Measurements from ENCODE around the gene TAS2R30. TPM values are rescaled to one million over a fixed set of nuclear protein-coding genes. Genes with fewer than 3 reads are reported as not detected.

TAS2R30 gene
- total and polyA plus RNA-seq, 2 donors (not counting 1 experiment from before 2014, with no cell fraction given), result 0.08 to 4.0 TPM

DNA sequence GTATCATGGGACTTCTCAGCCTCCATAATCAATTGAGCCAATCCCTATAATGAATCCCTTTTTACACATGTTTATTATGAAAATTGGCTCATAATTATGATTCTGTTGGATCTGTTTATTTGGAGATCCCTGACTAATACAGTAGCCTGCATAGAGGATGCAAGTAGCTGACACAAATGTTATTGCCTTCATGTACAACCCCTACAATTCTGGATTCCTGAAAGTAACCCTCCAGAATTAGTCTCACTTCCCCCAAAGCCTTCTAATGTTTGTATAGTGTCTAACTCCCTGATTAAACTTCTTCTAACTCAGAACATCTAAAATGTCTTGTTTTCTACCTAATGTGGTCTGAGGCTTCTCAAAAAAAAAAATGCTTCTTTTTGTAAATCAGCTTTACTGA is 29.9 kb upstream of the TAS2R30 start:
- no peak overlapping the region for H3K4me3 ChIP-seq (replicated peaks in 1 of 4; ENCODE audit: control extremely low read depth in 1 of 4, insufficient read depth in 1 of 4, low read depth in 3 of 4, low read length in 4 of 4)
- H3K4me1 ChIP-seq (ENCODE audit: control insufficient read depth, extremely low read depth, insufficient read depth, low read length), result no peaks in the 10 kb centered on the region
- no peak overlapping the region for H2AFZ ChIP-seq (ENCODE audit: low read length)
- no peaks in the 10 kb centered on the region for H3K27me3 ChIP-seq (ENCODE audit: control insufficient read depth, insufficient read depth, low read length)
- H3K4me2 ChIP-seq (ENCODE audit: extremely low read depth, insufficient read depth, low read length), result no peak overlapping the region
- DNase-seq (ENCODE audit: low read depth in 2 of 2), result no peak
- no peaks in the 10 kb centered on the region for H3K36me3 ChIP-seq (ENCODE audit: control insufficient read depth, insufficient read depth, low read length)
- no peak overlapping the region for H3K27ac ChIP-seq (ENCODE audit: insufficient read depth, low read length)
- peaks cover 73% of the 10 kb centered on the region for H3K79me2 ChIP-seq (ENCODE audit: control insufficient read depth, insufficient read depth, low read length)
- TF ChIP-seq, protein P1, sequence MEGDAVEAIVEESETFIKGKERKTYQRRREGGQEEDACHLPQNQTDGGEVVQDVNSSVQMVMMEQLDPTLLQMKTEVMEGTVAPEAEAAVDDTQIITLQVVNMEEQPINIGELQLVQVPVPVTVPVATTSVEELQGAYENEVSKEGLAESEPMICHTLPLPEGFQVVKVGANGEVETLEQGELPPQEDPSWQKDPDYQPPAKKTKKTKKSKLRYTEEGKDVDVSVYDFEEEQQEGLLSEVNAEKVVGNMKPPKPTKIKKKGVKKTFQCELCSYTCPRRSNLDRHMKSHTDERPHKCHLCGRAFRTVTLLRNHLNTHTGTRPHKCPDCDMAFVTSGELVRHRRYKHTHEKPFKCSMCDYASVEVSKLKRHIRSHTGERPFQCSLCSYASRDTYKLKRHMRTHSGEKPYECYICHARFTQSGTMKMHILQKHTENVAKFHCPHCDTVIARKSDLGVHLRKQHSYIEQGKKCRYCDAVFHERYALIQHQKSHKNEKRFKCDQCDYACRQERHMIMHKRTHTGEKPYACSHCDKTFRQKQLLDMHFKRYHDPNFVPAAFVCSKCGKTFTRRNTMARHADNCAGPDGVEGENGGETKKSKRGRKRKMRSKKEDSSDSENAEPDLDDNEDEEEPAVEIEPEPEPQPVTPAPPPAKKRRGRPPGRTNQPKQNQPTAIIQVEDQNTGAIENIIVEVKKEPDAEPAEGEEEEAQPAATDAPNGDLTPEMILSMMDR (conservative IDR thresholded peaks at IDR 0.05 in 1 of 2, IDR thresholded peaks at IDR 0.05 in 1 of 2; ENCODE audit: low read depth in 1 of 2, low read length in 2 of 2), result no peak
- TF ChIP-seq EZH2 (IDR thresholded peaks at IDR 0.05; ENCODE audit: low read length, missing control alignments), result no peak
- no peak overlapping the region for H3K9ac ChIP-seq (ENCODE audit: insufficient read depth, low read length)
- H4K20me1 ChIP-seq (ENCODE audit: control insufficient read depth, extremely low read depth, insufficient read depth, low read length), result no peaks in the 10 kb centered on the region
- H3K9me3 ChIP-seq (ENCODE audit: control insufficient read depth, insufficient read depth, low read depth, low read length), result no peaks in the 10 kb centered on the region

- H3K4me3 ChIP-seq (replicated peaks in 1 of 4; ENCODE audit: control extremely low read depth in 1 of 4, insufficient read depth in 1 of 4, low read depth in 3 of 4, low read length in 4 of 4), result no peak overlapping the region
Measured at GRCh38 chr12:11162502-11162901, 28.1 kb upstream of the TAS2R30 start.

DNA sequence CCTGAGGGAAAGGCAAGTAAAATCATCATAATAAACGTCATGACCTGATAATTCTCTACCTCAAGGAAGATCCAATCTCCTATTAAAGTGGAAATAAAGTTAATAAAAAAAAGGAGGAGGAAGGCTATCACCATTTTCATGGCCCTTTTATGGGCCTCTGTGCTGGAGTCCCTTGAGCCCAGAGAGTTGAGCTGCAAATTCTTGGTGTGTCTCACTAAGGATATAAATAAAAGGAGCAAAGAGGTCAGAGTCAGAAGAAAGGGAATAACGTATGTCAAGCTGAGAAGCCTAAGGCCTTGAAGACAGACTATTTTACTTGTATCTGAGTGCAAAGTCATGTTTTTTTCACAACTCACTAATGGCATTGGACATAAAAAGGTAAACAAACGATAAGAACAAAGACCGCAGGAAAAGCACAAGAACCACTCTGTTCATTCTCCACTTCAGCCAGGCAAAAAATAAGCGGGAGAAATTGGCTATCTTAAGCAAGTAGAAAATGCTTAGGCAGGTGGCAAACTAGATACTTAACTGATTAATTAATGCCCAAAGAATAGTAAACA is 24.5 kb upstream of the TAS2R30 start:
- no peak for TF ChIP-seq EZH2 (IDR thresholded peaks at IDR 0.05; ENCODE audit: low read length, missing control alignments)
- TF ChIP-seq, protein P1 (conservative IDR thresholded peaks at IDR 0.05 in 1 of 2, IDR thresholded peaks at IDR 0.05 in 1 of 2; ENCODE audit: low read depth in 1 of 2, low read length in 2 of 2), result no peak
- Histone ChIP-seq H3K4me3 (replicated peaks in 1 of 4; ENCODE audit: control extremely low read depth in 1 of 4, insufficient read depth in 1 of 4, low read depth in 3 of 4, low read length in 4 of 4) (no peak overlapping the region), H3K9me3 (ENCODE audit: control insufficient read depth, insufficient read depth, low read depth, low read length) (no peaks in the 10 kb centered on the region), H2AFZ (ENCODE audit: low read length) (no peak overlapping the region), H3K79me2 (ENCODE audit: control insufficient read depth, insufficient read depth, low read length) (peaks cover 51% of the 10 kb centered on the region), H3K4me2 (ENCODE audit: extremely low read depth, insufficient read depth, low read length) (no peak overlapping the region), H3K9ac (ENCODE audit: insufficient read depth, low read length) (no peak overlapping the region), H4K20me1 (ENCODE audit: control insufficient read depth, extremely low read depth, insufficient read depth, low read length) (no peaks in the 10 kb centered on the region), H3K36me3 (ENCODE audit: control insufficient read depth, insufficient read depth, low read length) (no peaks in the 10 kb centered on the region), H3K4me1 (ENCODE audit: control insufficient read depth, extremely low read depth, insufficient read depth, low read length) (no peaks in the 10 kb centered on the region), H3K27ac (ENCODE audit: insufficient read depth, low read length) (no peak overlapping the region), H3K27me3 (ENCODE audit: control insufficient read depth, insufficient read depth, low read length) (no peaks in the 10 kb centered on the region)
- DNase-seq (ENCODE audit: low read depth in 2 of 2), result no peak

More at GRCh38 chr12:11162502-11162901, 28.1 kb upstream of the TAS2R30 start:
- no peak for DNase-seq (ENCODE audit: low read depth in 2 of 2)
- no peaks in the 10 kb centered on the region for H3K9me3 ChIP-seq (ENCODE audit: control insufficient read depth, insufficient read depth, low read depth, low read length)
- H4K20me1 ChIP-seq (ENCODE audit: control insufficient read depth, extremely low read depth, insufficient read depth, low read length), result no peaks in the 10 kb centered on the region
- H3K27ac ChIP-seq (ENCODE audit: insufficient read depth, low read length), result no peak overlapping the region
- no peak overlapping the region for H2AFZ ChIP-seq (ENCODE audit: low read length)
- peaks cover 72% of the 10 kb centered on the region for H3K79me2 ChIP-seq (ENCODE audit: control insufficient read depth, insufficient read depth, low read length)
- TF ChIP-seq EZH2 (IDR thresholded peaks at IDR 0.05; ENCODE audit: low read length, missing control alignments), result no peak
- TF ChIP-seq, protein P1 (conservative IDR thresholded peaks at IDR 0.05 in 1 of 2, IDR thresholded peaks at IDR 0.05 in 1 of 2; ENCODE audit: low read depth in 1 of 2, low read length in 2 of 2), result no peak
- H3K4me2 ChIP-seq (ENCODE audit: extremely low read depth, insufficient read depth, low read length), result no peak overlapping the region
- H3K36me3 ChIP-seq (ENCODE audit: control insufficient read depth, insufficient read depth, low read length), result no peaks in the 10 kb centered on the region
- no peak overlapping the region for H3K9ac ChIP-seq (ENCODE audit: insufficient read depth, low read length)
- no peaks in the 10 kb centered on the region for H3K27me3 ChIP-seq (ENCODE audit: control insufficient read depth, insufficient read depth, low read length)
- no peaks in the 10 kb centered on the region for H3K4me1 ChIP-seq (ENCODE audit: control insufficient read depth, extremely low read depth, insufficient read depth, low read length)
